BE2C (cell line): ENCODE results near the gene ATP8A1.

Experiments
- DNase-seq: peaks from one replicate; pipeline ENCODE4 v3.0.0-alpha.2; 2020
- H3K27me3 ChIP-seq: fragments of 250-450 bp; sonication (Bioruptor Pico); 2 replicates; pipeline ENCODE4 v1.5.1; 2020; ENCODE audit warnings: mild to moderate bottlenecking
- H3K36me3 ChIP-seq: fragments of 250-450 bp; sonication (Bioruptor Pico); 2 replicates; pipeline ENCODE4 v1.5.1; 2020; ENCODE audit warnings: mild to moderate bottlenecking
- H3K4me1 ChIP-seq: fragments of 250-450 bp; sonication (Bioruptor Pico); 2 replicates; pipeline ENCODE4 v1.5.1; 2020
- H3K4me3 ChIP-seq: 2 replicates; pipeline ENCODE4 v1.5.1; 2011; ENCODE audit warnings: low read depth, low read length
- H3K9me3 ChIP-seq: fragments of 250-450 bp; sonication (Bioruptor Pico); 2 replicates; pipeline ENCODE4 v1.5.1; 2020
- TF ChIP-seq, protein P1 (sequence below): IDR thresholded peaks from 2 replicates; pipeline ENCODE4 v1.5.1; 2012; ENCODE audit warnings: mild to moderate bottlenecking, low read depth, low read length

The ATP8A1 gene

DNA sequence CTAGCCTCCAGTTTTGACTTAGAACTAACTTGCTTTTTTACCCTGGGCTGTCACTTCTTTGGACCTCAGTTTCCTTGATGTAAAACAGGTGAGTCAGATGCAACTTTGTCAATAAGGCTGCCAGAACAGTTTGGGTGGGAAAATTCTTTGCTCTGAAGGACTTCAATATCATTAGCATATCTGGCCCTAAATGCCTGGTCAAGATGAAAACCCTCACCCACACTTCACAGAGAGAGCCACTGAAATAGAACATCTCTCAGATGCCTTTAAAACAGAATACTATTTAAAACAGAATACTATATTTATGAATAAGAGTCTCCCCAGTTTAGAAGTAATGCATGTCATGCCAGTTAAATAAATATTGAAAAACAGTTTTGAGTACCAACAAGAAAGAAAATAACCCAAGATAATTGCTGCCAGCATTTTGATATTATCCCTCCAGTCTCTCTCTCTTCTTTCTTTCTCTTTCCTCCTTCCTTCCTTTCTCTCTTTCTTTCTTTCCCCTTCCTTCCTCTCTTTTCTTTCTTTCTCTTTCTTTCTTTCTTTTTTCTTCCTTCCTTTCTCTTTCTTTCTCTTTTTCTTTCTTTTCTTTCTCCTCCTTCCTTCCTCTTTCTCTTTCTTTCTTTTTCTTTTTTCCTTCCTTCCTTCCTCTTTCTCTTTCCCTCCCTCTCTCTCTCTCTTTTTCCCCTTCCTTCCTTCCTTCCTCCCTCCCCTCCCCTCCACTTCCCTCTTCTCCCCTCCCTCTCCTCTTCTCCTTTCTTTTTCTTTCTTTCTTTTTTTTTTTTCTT, 292.4 kb downstream of the ATP8A1 start:
- Histone ChIP-seq H3K9me3 (no peaks in the 10 kb centered on the region), H3K36me3 (no peaks in the 10 kb centered on the region), H3K27me3 (no peaks in the 10 kb centered on the region), H3K4me3 (no peak overlapping the region), H3K4me1 (no peaks in the 10 kb centered on the region; the same call in none of the 2 replicates)
- DNase-seq = no peak
- TF ChIP-seq, protein P1, sequence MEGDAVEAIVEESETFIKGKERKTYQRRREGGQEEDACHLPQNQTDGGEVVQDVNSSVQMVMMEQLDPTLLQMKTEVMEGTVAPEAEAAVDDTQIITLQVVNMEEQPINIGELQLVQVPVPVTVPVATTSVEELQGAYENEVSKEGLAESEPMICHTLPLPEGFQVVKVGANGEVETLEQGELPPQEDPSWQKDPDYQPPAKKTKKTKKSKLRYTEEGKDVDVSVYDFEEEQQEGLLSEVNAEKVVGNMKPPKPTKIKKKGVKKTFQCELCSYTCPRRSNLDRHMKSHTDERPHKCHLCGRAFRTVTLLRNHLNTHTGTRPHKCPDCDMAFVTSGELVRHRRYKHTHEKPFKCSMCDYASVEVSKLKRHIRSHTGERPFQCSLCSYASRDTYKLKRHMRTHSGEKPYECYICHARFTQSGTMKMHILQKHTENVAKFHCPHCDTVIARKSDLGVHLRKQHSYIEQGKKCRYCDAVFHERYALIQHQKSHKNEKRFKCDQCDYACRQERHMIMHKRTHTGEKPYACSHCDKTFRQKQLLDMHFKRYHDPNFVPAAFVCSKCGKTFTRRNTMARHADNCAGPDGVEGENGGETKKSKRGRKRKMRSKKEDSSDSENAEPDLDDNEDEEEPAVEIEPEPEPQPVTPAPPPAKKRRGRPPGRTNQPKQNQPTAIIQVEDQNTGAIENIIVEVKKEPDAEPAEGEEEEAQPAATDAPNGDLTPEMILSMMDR = no peak

DNA sequence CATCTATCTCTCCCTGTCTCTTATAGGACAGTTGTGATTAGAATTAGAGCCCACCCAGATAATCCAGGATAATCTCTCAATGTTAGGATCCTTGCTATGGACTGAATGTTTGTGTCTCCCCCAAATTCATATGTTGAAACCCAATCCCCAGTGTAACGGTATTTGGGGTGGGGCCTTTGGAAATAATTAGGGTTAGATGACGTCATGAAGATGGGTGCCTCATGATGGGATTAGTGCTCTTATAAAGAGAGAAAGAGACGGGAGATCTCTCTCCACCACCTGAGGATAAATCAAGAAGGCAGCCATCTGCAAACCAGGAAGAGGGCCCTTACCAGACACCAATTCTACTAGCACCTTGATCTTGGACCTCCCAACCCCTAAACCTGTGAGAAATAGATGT, 293.3 kb downstream of the ATP8A1 start:
- DNase-seq = no peak
- H3K4me1 ChIP-seq = no peaks in the 10 kb centered on the region; the same call in none of the 2 replicates
- no peaks in the 10 kb centered on the region for H3K36me3 ChIP-seq
- H3K9me3 ChIP-seq = no peaks in the 10 kb centered on the region
- H3K4me3 ChIP-seq = no peak overlapping the region
- TF ChIP-seq, protein P1 = no peak
- H3K27me3 ChIP-seq = no peaks in the 10 kb centered on the region

DNA sequence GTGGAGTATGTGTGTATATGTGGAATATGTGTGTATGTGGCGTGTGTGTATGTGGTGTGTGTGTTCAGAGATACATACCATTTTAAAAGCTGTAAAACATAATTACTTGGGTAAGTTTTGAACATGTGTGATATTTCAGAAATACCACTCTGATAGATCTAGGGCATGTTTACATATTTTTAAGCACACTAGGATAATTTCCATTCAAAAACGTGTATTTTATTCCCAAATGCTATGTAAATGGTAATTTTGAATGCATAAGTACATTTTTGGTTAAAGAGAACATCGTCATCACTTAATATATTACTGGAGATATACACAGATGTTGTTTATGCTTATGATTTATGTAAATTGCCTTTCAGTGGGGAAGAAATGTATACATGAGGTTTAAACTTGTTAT, 294.3 kb downstream of the ATP8A1 start:
- Histone ChIP-seq H3K27me3 (no peaks in the 10 kb centered on the region), H3K36me3 (no peaks in the 10 kb centered on the region), H3K9me3 (no peaks in the 10 kb centered on the region), H3K4me1 (no peaks in the 10 kb centered on the region; the same call in none of the 2 replicates), H3K4me3 (no peak overlapping the region)
- DNase-seq = no peak
- TF ChIP-seq, protein P1 = no peak

DNA sequence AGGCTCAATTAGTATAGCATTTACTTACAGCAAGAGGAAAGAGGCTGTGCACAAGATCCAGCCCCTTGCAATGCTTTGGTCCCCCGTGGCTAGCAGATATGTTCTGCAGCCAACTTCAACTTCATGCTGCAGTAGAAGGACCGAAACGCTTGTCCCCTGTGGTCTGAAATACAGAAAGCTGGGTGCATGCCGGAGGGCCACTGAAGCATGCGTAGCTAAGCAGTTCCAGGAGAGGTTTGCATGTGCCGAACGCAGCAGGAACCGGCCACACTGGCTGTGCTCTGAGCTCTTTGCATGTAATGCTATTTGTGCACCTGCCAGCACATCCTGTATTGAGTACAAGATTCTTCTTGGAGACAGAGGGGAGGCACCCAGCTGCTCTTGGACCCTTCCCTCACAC, 295.4 kb downstream of the ATP8A1 start:
- H3K4me1 ChIP-seq = no peaks in the 10 kb centered on the region; the same call in none of the 2 replicates
- no peak overlapping the region for H3K4me3 ChIP-seq
- no peaks in the 10 kb centered on the region for H3K36me3 ChIP-seq
- no peaks in the 10 kb centered on the region for H3K27me3 ChIP-seq
- H3K9me3 ChIP-seq = no peaks in the 10 kb centered on the region
- TF ChIP-seq, protein P1 = no peak
- DNase-seq = no peak

DNA sequence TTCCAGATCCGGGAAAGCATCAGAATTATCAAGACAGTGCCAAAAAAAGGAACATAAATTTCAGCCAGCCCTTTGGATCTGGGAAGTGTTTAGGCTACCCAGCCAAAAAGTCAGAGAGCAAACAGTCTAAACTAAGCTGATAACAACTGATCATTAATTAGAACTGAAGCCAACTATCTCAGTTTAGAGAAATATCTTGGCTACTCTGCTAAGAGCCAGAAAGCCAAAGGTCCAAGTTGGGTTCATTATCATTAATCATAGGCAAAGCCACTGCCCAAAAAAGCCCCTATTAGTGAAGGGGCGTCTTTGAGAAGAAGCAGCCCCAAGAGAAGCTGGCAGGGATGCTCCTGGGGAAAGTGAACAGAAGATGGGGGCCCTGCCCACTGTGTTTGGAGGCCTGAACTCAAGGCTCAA, 296.6 kb downstream of the ATP8A1 start:
- H3K4me1 ChIP-seq = peaks cover 5% of the 10 kb centered on the region
- no peaks in the 10 kb centered on the region for H3K36me3 ChIP-seq
- no peaks in the 10 kb centered on the region for H3K27me3 ChIP-seq
- TF ChIP-seq, protein P1 = no peak
- peak overlapping the region; percentile 39; the same call in 1 of the 2 replicates for H3K4me3 ChIP-seq
- no peaks in the 10 kb centered on the region for H3K9me3 ChIP-seq
- DNase-seq = no peak

DNA sequence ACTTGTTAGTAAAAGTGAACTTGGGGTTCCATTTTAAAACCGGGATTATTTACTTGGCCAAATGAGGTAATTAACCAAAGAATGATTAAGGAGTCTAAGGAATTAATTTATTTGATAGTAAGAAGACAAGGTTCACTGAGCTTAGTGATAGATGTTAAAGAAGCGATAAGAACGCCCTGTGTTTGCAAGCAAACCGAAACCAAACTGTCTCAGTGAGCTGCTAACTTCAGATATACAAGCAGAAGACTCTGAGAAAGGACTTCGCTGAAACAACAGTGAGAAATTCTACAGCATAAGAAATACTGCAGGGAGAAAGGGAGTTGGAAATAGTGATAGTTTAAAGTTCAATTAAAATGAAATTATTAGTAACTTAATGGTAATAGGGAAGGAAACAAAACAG, 297.2 kb downstream of the ATP8A1 start:
- H3K9me3 ChIP-seq = no peaks in the 10 kb centered on the region
- TF ChIP-seq, protein P1 = no peak
- DNase-seq = no peak
- no peaks in the 10 kb centered on the region for H3K27me3 ChIP-seq
- H3K36me3 ChIP-seq = no peaks in the 10 kb centered on the region
- peaks cover 5% of the 10 kb centered on the region for H3K4me1 ChIP-seq
- peak overlapping the region; percentile 39 for H3K4me3 ChIP-seq
